ENCODE measurements around the gene GNAS-AS1. TPM values are rescaled to one million over a fixed set of nuclear protein-coding genes. Genes with fewer than 3 reads are reported as not detected.

Gene GNAS-AS1
- total RNA-seq, 1 experiment from 2014 or later = 6.8 TPM

DNA sequence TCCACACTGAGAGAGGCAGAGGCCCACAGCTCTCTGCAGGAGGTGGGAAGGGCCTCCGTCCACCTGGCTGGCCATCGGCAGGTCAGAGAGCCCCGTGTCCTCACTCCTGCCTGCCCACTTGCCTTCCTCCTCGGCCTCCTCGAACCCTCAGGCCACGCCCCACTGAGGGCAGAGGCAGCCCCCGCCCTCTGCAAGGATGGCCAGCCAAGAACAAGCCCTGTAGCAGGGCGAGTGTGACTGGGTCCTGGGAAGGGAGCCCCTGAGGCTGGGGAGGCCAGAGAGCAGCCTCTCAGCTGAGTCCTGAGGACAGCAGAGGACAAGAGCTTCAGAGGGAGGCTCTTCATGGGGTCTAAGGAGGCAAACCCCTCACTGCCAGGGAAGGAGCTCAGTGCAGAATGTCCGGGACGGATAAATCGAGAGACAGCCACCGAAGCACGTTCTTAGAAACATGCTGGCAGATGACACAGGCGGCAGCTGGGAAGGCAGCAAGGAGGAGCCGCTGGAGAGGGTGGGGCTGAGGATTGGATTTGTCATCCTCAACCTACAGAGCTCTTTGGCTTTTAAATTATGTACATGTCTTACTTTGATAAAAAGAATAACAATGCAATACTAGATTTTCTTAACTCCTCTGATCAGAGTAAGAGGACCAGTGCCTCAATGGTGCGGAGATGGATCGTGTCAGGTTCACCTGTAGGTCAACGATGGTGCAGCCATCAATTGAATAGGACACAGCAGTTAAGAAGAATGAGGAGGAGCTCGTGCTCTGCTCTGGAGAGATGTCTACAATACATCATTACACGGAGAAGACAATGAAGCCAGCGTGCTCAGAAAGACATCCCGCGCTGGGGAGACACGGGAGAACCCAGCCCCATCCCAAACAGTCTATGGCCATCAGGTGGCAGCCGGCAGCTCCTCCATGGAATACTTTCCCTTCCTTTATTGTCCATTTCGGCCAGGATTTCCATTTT is 53.0 kb downstream of the GNAS-AS1 start:
- Histone ChIP-seq H2AFZ (no peak overlapping the region), H3K4me2 (no peak overlapping the region), H3K9me3 (ENCODE audit: insufficient read depth, low read depth) (no peaks in the 10 kb centered on the region), H3K4me3 (no peak overlapping the region), H3K27ac (no peak overlapping the region), H3K36me3 (ENCODE audit: low read depth) (no peaks in the 10 kb centered on the region), H3F3A (ENCODE audit: insufficient read depth, low read depth) (no peaks in the 10 kb centered on the region), H3K27me3 (ENCODE audit: insufficient read depth, low read depth) (peaks cover 97% of the 10 kb centered on the region), H3K4me1 (replicated peaks; ENCODE audit: insufficient read depth) (no peaks in the 10 kb centered on the region), H4K20me1 (ENCODE audit: insufficient read depth) (no peaks in the 10 kb centered on the region), H3K9me2 (ENCODE audit: insufficient read depth) (no peaks in the 10 kb centered on the region), H3K79me2 (ENCODE audit: low read depth) (no peaks in the 10 kb centered on the region)
- ChIA-PET CTCF (no interaction called here), POLR2A (ENCODE audit: unreplicated experiment) (no interaction called here)
- no peak for TF ChIP-seq EZH2 (IDR thresholded peaks at IDR 0.05; ENCODE audit: low read depth)
- TF ChIP-seq CTCF (conservative IDR thresholded peaks at IDR 0.05) = no peak
- intact Hi-C loops (cut with micrococcal nuclease; ENCODE audit: unreplicated experiment) = no loop called here
- no TSS peak for BruUV-seq (replicated peaks)
- DNase-seq = no peak

DNA sequence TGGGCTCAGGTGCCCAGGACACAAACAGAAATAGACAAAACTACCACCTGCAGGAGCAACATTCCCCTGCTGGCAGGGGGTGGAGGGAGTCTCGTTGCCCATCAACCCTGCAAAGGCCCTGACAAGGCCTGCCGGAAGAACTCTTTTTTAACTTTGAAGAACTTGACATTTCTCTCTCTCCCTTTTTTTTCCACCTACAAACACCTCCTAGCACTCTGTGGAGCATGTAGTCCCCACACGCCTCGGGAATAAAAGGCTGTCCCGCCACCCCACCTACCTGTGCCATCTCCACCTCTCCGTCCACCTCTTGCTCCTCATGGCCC is 54.8 kb downstream of the GNAS-AS1 start:
- H3K27me3 ChIP-seq (ENCODE audit: insufficient read depth, low read depth) = peaks cover 97% of the 10 kb centered on the region

DNA sequence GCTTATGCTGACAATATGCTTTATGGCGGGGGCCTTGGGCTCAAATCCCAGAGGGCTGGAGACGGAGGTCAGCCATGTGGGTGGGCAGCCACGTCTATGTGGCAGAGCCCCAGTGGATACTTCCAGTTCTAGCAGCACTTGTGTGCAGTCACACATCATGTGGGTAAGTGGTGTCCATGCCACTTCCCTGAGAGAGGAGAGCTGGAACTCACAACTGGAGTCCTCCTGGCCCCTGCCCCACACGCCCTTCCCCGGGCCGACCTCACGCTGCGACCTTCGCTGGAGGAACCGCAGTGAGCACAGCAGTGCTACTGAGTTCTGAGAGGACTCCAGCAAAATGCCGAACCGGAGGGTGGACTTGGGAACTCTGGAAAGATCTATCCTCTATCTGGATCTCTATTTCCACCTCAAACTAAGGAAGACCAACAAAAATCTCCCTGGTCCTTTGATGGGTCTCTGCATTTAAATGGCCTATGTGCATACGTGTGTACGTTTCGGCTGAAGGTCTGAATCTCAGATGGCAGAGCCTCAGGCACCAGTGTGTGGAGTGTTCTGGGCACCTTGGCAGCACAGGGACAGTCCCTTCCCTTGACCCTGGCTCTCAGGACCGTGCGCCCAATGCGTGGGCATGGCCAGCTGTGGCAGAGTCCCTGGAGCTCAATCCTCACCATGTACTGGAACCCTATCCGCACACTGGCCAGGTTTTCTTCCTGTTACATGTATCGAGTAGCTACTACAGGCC is 55.4 kb downstream of the GNAS-AS1 start:
- no peak overlapping the region for H3K4me3 ChIP-seq
- H3K9me3 ChIP-seq (ENCODE audit: insufficient read depth, low read depth) = no peaks in the 10 kb centered on the region
- H4K20me1 ChIP-seq (ENCODE audit: insufficient read depth) = no peaks in the 10 kb centered on the region
- no peaks in the 10 kb centered on the region for H3K9me2 ChIP-seq (ENCODE audit: insufficient read depth)
- ChIA-PET POLR2A (ENCODE audit: unreplicated experiment) (no interaction called here), CTCF (no interaction called here)
- BruUV-seq (replicated peaks) = no TSS peak
- no peak for DNase-seq
- no peaks in the 10 kb centered on the region for H3K4me1 ChIP-seq (replicated peaks; ENCODE audit: insufficient read depth)
- H3K27ac ChIP-seq = no peak overlapping the region
- peaks cover 97% of the 10 kb centered on the region for H3K27me3 ChIP-seq (ENCODE audit: insufficient read depth, low read depth)
- TF ChIP-seq EZH2 (IDR thresholded peaks at IDR 0.05; ENCODE audit: low read depth) = no peak
- TF ChIP-seq CTCF (conservative IDR thresholded peaks at IDR 0.05) = no peak
- no peaks in the 10 kb centered on the region for H3F3A ChIP-seq (ENCODE audit: insufficient read depth, low read depth)
- intact Hi-C loops (cut with micrococcal nuclease; ENCODE audit: unreplicated experiment) = no loop called here
- H3K36me3 ChIP-seq (ENCODE audit: low read depth) = no peaks in the 10 kb centered on the region
- H2AFZ ChIP-seq = no peak overlapping the region
- H3K4me2 ChIP-seq = no peak overlapping the region
- no peaks in the 10 kb centered on the region for H3K79me2 ChIP-seq (ENCODE audit: low read depth)

More for the DNA sequence above, 54.8 kb downstream of the GNAS-AS1 start:
- Histone ChIP-seq H4K20me1 (ENCODE audit: insufficient read depth) (no peaks in the 10 kb centered on the region), H3F3A (ENCODE audit: insufficient read depth, low read depth) (no peaks in the 10 kb centered on the region), H3K9me2 (ENCODE audit: insufficient read depth) (no peaks in the 10 kb centered on the region), H2AFZ (no peak overlapping the region), H3K4me1 (replicated peaks; ENCODE audit: insufficient read depth) (no peaks in the 10 kb centered on the region), H3K4me2 (no peak overlapping the region), H3K36me3 (ENCODE audit: low read depth) (no peaks in the 10 kb centered on the region), H3K79me2 (ENCODE audit: low read depth) (no peaks in the 10 kb centered on the region), H3K27ac (no peak overlapping the region), H3K9me3 (ENCODE audit: insufficient read depth, low read depth) (no peaks in the 10 kb centered on the region), H3K4me3 (no peak overlapping the region)
- TF ChIP-seq EZH2 (IDR thresholded peaks at IDR 0.05; ENCODE audit: low read depth) (no peak), CTCF (conservative IDR thresholded peaks at IDR 0.05) (no peak)
- DNase-seq = no peak
- BruUV-seq (replicated peaks) = no TSS peak
- ChIA-PET POLR2A (ENCODE audit: unreplicated experiment) (no interaction called here), CTCF (no interaction called here)
- intact Hi-C loops (cut with micrococcal nuclease; ENCODE audit: unreplicated experiment) = no loop called here
